Tibial nerve (tissue), 4 donors: Measurements from ENCODE around the gene SHPK.
A peak's percentile ranks its signal among the peaks of the same experiment; 100 is the strongest.

Source experiments
- EP300 ChIP-seq, 2 donors: sonication (generic); formaldehyde crosslinking; IDR thresholded peaks; one replicate each; pipeline ENCODE4 v1.6.1; 2017; ENCODE audit warnings: antibody characterized with exemption in 2 of 2, mild to moderate bottlenecking in 1 of 2
- TF ChIP-seq, protein P1 (sequence below), 5 experiments: fragments of 200-600 bp in 3 of 5; fragments of 450-650 bp in 2 of 5; sonication (generic) in 3 of 5; IDR thresholded peaks; one replicate each; pipeline ENCODE4 v1.5.1; 2016 to 2019; ENCODE audit warnings: antibody characterized with exemption in 5 of 5, mild to moderate bottlenecking in 3 of 5, moderate library complexity in 2 of 5

DNA sequence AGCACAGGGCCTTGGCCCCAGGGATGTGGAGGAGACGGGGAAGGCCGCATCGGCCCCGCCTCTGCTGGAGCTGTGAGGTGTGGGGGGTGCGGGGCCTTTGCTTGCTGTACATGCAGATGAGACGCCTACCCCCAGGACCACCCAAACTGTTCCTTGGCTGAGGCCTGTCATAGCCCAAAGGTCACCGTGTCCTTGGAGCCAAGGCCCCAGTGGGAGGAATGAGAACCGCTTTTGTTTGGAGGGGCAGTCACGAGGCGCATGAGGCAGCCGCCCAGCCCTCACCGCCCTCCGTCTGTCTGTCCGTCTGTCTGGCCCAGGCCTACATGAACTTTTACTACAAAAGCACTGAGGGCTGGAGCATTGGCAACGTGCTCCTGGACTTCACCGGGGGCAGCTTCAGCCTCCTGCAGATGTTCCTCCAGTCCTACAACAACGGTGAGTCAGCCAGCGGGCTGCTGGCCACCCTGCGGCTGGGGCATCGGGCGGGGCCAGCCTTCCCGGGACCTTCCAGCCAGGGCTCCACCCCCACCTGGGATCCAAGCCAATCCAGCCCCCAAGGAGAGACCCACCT, 23.6 kb upstream of the SHPK start:
- TF ChIP-seq, protein P1, sequence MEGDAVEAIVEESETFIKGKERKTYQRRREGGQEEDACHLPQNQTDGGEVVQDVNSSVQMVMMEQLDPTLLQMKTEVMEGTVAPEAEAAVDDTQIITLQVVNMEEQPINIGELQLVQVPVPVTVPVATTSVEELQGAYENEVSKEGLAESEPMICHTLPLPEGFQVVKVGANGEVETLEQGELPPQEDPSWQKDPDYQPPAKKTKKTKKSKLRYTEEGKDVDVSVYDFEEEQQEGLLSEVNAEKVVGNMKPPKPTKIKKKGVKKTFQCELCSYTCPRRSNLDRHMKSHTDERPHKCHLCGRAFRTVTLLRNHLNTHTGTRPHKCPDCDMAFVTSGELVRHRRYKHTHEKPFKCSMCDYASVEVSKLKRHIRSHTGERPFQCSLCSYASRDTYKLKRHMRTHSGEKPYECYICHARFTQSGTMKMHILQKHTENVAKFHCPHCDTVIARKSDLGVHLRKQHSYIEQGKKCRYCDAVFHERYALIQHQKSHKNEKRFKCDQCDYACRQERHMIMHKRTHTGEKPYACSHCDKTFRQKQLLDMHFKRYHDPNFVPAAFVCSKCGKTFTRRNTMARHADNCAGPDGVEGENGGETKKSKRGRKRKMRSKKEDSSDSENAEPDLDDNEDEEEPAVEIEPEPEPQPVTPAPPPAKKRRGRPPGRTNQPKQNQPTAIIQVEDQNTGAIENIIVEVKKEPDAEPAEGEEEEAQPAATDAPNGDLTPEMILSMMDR (IDR thresholded peaks at IDR 0.05), result peak in 4 of 5 experiments; percentile 5 to 66 (median 36)
- peak in 1 of 2 donors; percentile 95 for TF ChIP-seq EP300 (IDR thresholded peaks at IDR 0.05)
